Heart left ventricle (tissue), 13 donors: ENCODE results near the gene CMC1.

ENCODE experiments used
- CTCF ChIP-seq, 12 donors: fragments of 200-600 bp; sonication (generic) in 4 of 12; IDR thresholded peaks; one replicate each; pipeline versions ENCODE4 v1.5.0 to v1.8.0; 2018 to 2022; ENCODE audit warnings: antibody characterized with exemption in 12 of 12, mild to moderate bottlenecking in 5 of 12
- POLR2A ChIP-seq, 2 donors: fragments of 450-650 bp; IDR thresholded peaks; one replicate each; pipeline ENCODE4 v1.6.1; 2017; ENCODE audit warnings: antibody characterized with exemption in 2 of 2, mild to moderate bottlenecking in 2 of 2, moderate library complexity in 2 of 2
- donor health status: ischemic (EF 13 %, LVEDD 7.1; RV severe dilation, severe dysfunction).
- donor health status: DM: no; HTN: yes; CAD: no.
- donor health status: DM: no; HTN: no; CAD: no.
- donor health status: ischemic (EF 25% LVEDD 6.9; RV normal size, moderate dysfunction).
- donor health status: ischemic (EF 25% LVEDD 5.7; RV mildly dilated, moderate dysfunction).
- donor health status: ischemic (EF 35%, LVEDD 5.7; RV mildly dilated, moderate dysfunction).
- donor health status: nonischemic (EF 11% LVEDD 7.7; RV severe dilation, severe dysfunction).
- donor health status: DM: yes; HTN: yes; CAD: no.
- donor health status: PGD.
- donor health status: ischemic (EF 29% LVEDD 5.4; RV normal size, mild dysfunction).
- donor health status: nonischemic (EF 23%, LVEDD 6.1; RV moderate dilation, normal function).

DNA sequence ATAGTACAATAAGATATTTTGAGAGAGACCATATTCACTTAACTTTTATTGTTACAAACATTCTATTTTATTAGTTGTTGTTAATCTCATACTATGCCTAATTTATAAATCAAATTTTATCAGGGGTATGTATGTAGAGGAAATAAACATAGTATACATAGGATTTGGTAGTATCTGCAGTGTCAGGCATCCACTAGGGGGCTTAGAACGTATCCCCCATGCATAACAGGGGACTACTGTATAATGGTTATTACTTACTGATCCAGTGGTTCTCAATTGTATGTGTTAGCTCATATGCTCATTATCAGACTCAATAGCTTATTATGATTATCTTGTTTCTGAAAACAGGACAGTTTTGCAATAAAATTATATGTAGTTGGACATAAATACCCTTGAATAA is 27.6 kb downstream of the CMC1 start:
- TF ChIP-seq POLR2A (IDR thresholded peaks at IDR 0.05) (no peak), CTCF (IDR thresholded peaks at IDR 0.05) (no peak)
